NCI-H2029 (cell line): ENCODE measurements around the gene FARSB.
A peak's percentile ranks its signal among the peaks of the same experiment; 100 is the strongest.

ENCODE experiments used
- DNase-seq: peaks from one replicate; lab custom pipeline; 2025; lab: John Stamatoyannopoulos, UW

Gene FARSB

GRCh38 chr2:222663479-222663878 is 7.6 kb upstream of the FARSB start:
- no peak for DNase-seq

- DNase-seq = no peak
These were observed 894 bp upstream of the FARSB start for GRCh38 chr2:222656526-222657446.

- DNase-seq = no peak
These were observed 2.6 kb downstream of the FARSB start for GRCh38 chr2:222653280-222653679.

GRCh38 chr2:222652491-222653255 is 3.2 kb downstream of the FARSB start:
- no peak for DNase-seq

- DNase-seq = no peak
These were observed 4.0 kb downstream of the FARSB start for GRCh38 chr2:222651718-222652418.

GRCh38 chr2:222649801-222650200 is 6.1 kb downstream of the FARSB start:
- no peak for DNase-seq

GRCh38 chr2:222646008-222646407 is 9.9 kb downstream of the FARSB start:
- no peak for DNase-seq

GRCh38 chr2:222643134-222643533 is 12.8 kb downstream of the FARSB start:
- no peak for DNase-seq

- DNase-seq = no peak
These were observed 14.6 kb downstream of the FARSB start for GRCh38 chr2:222641336-222641735.

- DNase-seq = no peak
These were observed 18.8 kb downstream of the FARSB start for GRCh38 chr2:222637067-222637466.

GRCh38 chr2:222635295-222635694 is 20.6 kb downstream of the FARSB start:
- no peak for DNase-seq

GRCh38 chr2:222627764-222628163 is 28.1 kb downstream of the FARSB start:
- DNase-seq = no peak

- no peak for DNase-seq
These were observed 32.1 kb downstream of the FARSB start for GRCh38 chr2:222623756-222624309.

- no peak for DNase-seq
These were observed 33.0 kb downstream of the FARSB start for GRCh38 chr2:222622910-222623309.

GRCh38 chr2:222621893-222622292 is 34.0 kb downstream of the FARSB start:
- no peak for DNase-seq

GRCh38 chr2:222615320-222615719 is 40.6 kb downstream of the FARSB start:
- no peak for DNase-seq

- DNase-seq = peak; percentile 15
These were observed 42.1 kb downstream of the FARSB start for GRCh38 chr2:222613715-222614331.

GRCh38 chr2:222611684-222612083 is 44.2 kb downstream of the FARSB start:
- no peak for DNase-seq

- DNase-seq = no peak
These were observed 45.1 kb downstream of the FARSB start for GRCh38 chr2:222610746-222611145.

GRCh38 chr2:222609381-222609780 is 46.5 kb downstream of the FARSB start:
- DNase-seq = no peak

- no peak for DNase-seq
These were observed 47.8 kb downstream of the FARSB start for GRCh38 chr2:222608081-222608480.

GRCh38 chr2:222606306-222606705 is 49.6 kb downstream of the FARSB start:
- no peak for DNase-seq
